ENCODE data around the gene ANKRD34A. TPM values are rescaled to one million over a fixed set of nuclear protein-coding genes. Genes with fewer than 3 reads are reported as not detected.

ANKRD34A gene
- total and polyA plus RNA-seq, 12 donors = 0.66 to 1.7 (median 1.0) TPM

Other genes starting within 250 kb of the ANKRD34A start
- gene CD160, start 245.1 kb downstream of the ANKRD34A start, total RNA-seq = under 1 TPM in 2 of 10 donors, not detected in 8; 0.18 to 0.58 TPM
- under 1 TPM in 1 of 2 donors, not detected in 1; 0.03 TPM for gene CD160, start 245.1 kb downstream of the ANKRD34A start, polyA plus RNA-seq
- gene RNF115, start 140.5 kb downstream of the ANKRD34A start, total RNA-seq = 10 to 100 TPM; 39.2 to 99.0 (median 56.3) TPM
- gene RNF115, start 140.5 kb downstream of the ANKRD34A start, polyA plus RNA-seq = 10 to 100 TPM; 12.8 to 25.2 TPM
- gene POLR3C, start 140.4 kb downstream of the ANKRD34A start, total RNA-seq = 10 to 100 TPM; 11.8 to 18.1 (median 16.1) TPM
- 10 to 100 TPM in 1 of 2 donors, 1 to 10 TPM in 1; 8.0 to 11.3 TPM for gene POLR3C, start 140.4 kb downstream of the ANKRD34A start, polyA plus RNA-seq
- gene NUDT17, start 118.9 kb downstream of the ANKRD34A start, total RNA-seq = 1 to 10 TPM; 1.8 to 4.9 (median 3.6) TPM
- 1 to 10 TPM in 1 of 2 donors, under 1 TPM in 1; 0.75 to 4.0 TPM for gene NUDT17, start 118.9 kb downstream of the ANKRD34A start, polyA plus RNA-seq
- gene PIAS3, start 105.5 kb downstream of the ANKRD34A start, total RNA-seq = 10 to 100 TPM; 12.6 to 21.0 (median 15.0) TPM
- 10 to 100 TPM; 19.9 to 28.7 TPM for gene PIAS3, start 105.5 kb downstream of the ANKRD34A start, polyA plus RNA-seq
- gene ANKRD35, start 78.7 kb downstream of the ANKRD34A start, total RNA-seq = 1 to 10 TPM in 1 of 10 donors, under 1 TPM in 9; 0.28 to 1.2 (median 0.56) TPM
- 1 to 10 TPM in 1 of 2 donors, under 1 TPM in 1; 0.80 to 2.1 TPM for gene ANKRD35, start 78.7 kb downstream of the ANKRD34A start, polyA plus RNA-seq
- 1 to 10 TPM; 1.1 to 3.2 (median 1.6) TPM for gene ITGA10, start 54.5 kb downstream of the ANKRD34A start, total RNA-seq
- 1 to 10 TPM; 1.9 to 4.2 TPM for gene ITGA10, start 54.5 kb downstream of the ANKRD34A start, polyA plus RNA-seq
- gene PEX11B, start 45.9 kb downstream of the ANKRD34A start, total RNA-seq = 10 to 100 TPM; 20.4 to 26.3 (median 23.0) TPM
- gene PEX11B, start 45.9 kb downstream of the ANKRD34A start, polyA plus RNA-seq = 10 to 100 TPM; 17.7 to 24.5 TPM
- 10 to 100 TPM; 55.5 to 90.5 (median 67.4) TPM for gene RBM8A, start 37.1 kb downstream of the ANKRD34A start, total RNA-seq
- 100 to 1,000 TPM in 1 of 2 donors, 10 to 100 TPM in 1; 34.5 to 151 TPM for gene RBM8A, start 37.1 kb downstream of the ANKRD34A start, polyA plus RNA-seq
- gene LIX1L, start 6.6 kb downstream of the ANKRD34A start, total RNA-seq = 10 to 100 TPM; 21.2 to 30.0 (median 24.5) TPM
- gene LIX1L, start 6.6 kb downstream of the ANKRD34A start, polyA plus RNA-seq = 1 to 10 TPM; 7.1 to 9.4 TPM
- gene POLR3GL, start 115 bp upstream of the ANKRD34A start, total RNA-seq = 10 to 100 TPM; 30.9 to 44.7 (median 38.5) TPM
- 10 to 100 TPM; 44.2 to 64.5 TPM for gene POLR3GL, start 115 bp upstream of the ANKRD34A start, polyA plus RNA-seq
- 1,000 to 10,000 TPM in 2 of 10 donors, 100 to 1,000 TPM in 8; 544 to 1,142 (median 777) TPM for gene TXNIP, start 32.0 kb upstream of the ANKRD34A start, total RNA-seq
- gene TXNIP, start 32.0 kb upstream of the ANKRD34A start, polyA plus RNA-seq = 100 to 1,000 TPM; 231 to 681 TPM
- 100 to 1,000 TPM in 1 of 10 donors, 10 to 100 TPM in 9; 26.8 to 115 (median 76.5) TPM for gene HJV, start 57.2 kb upstream of the ANKRD34A start, total RNA-seq
- gene HJV, start 57.2 kb upstream of the ANKRD34A start, polyA plus RNA-seq = 10 to 100 TPM in 1 of 2 donors, under 1 TPM in 1; 0.52 to 18.8 TPM
- gene NBPF10, start 180.2 kb upstream of the ANKRD34A start, total RNA-seq = 1 to 10 TPM in 5 of 10 donors, under 1 TPM in 5; 0.47 to 1.7 (median 0.96) TPM
- under 1 TPM; 0.22 to 0.30 TPM for gene NBPF10, start 180.2 kb upstream of the ANKRD34A start, polyA plus RNA-seq

Measured in heart right ventricle (tissue), 12 donors.